ENCODE results near the gene SLC23A2.

GRCh38 chr20:4961746-4962145, 39.6 kb downstream of the SLC23A2 start:
- TF ChIP-seq SIN3A (IDR thresholded peaks at IDR 0.05; ENCODE audit: borderline replicate concordance, insufficient read depth, low read length) (0 out of 2 replicates have a peak, but pooled peaks have one; percentile 82), POLR2AphosphoS5 (IDR thresholded peaks at IDR 0.05; ENCODE audit: low read depth, low read length) (no peak), REST (IDR thresholded peaks at IDR 0.05; ENCODE audit: insufficient read depth in 1 of 2, low read depth in 2 of 2, low read length in 2 of 2) (peak in 1 of 2 experiments; percentile 78; a peak in 2 of 4 replicates), TAF1 (IDR thresholded peaks at IDR 0.05; ENCODE audit: borderline replicate concordance, insufficient read depth, low read length) (no peak)

All from PFSK-1 (cell line).